Measurements from ENCODE around the gene MXD4. TPM values are rescaled to one million over a fixed set of nuclear protein-coding genes. Genes with fewer than 3 reads are reported as not detected.
"Not testable (repeated sequence)": the region's sequence is repeated elsewhere in the genome, so short reads cannot be mapped to it uniquely, and the experiment has no call there.

Gene MXD4
- total RNA-seq, 2 experiments from 2014 or later = 3.6 to 4.9 TPM

GRCh38 chr4:2280531-2281300, 18.8 kb upstream of the MXD4 start:
- H3K27me3 Mint-ChIP-seq = no peaks in the 10 kb centered on the region
- ChIA-PET CTCF (no interaction called here), POLR2A (no interaction called here)
- no peaks in the 10 kb centered on the region for H3K9me3 Mint-ChIP-seq
- no peak for DNase-seq
- no peaks in the 10 kb centered on the region for H3K36me3 Mint-ChIP-seq
- no peak overlapping the region for H3K4me3 Mint-ChIP-seq
- H3K4me1 Mint-ChIP-seq (ENCODE audit: low read depth) = peaks cover 31% of the 10 kb centered on the region
- H3K27ac Mint-ChIP-seq = peak overlapping the region; percentile 88
- intact Hi-C loops (cut with micrococcal nuclease) = loop anchor here (5.0 kb wide), 1 partner anchor 82 kb away; no protein-coding TSS in a partner anchor

GRCh38 chr4:2277956-2278355, 16.0 kb upstream of the MXD4 start:
- H3K27ac Mint-ChIP-seq = no peak overlapping the region
- ChIA-PET POLR2A (no interaction called here), CTCF (no interaction called here)
- H3K4me3 Mint-ChIP-seq = no peak overlapping the region
- no peak for DNase-seq
- peaks cover 24% of the 10 kb centered on the region for H3K4me1 Mint-ChIP-seq (ENCODE audit: low read depth)
- intact Hi-C loops (cut with micrococcal nuclease) = no loop called here
- no peaks in the 10 kb centered on the region for H3K9me3 Mint-ChIP-seq
- no peaks in the 10 kb centered on the region for H3K36me3 Mint-ChIP-seq
- no peaks in the 10 kb centered on the region for H3K27me3 Mint-ChIP-seq

- intact Hi-C loops (cut with micrococcal nuclease) = no loop called here
- Mint-ChIP-seq H3K27me3 (no peaks in the 10 kb centered on the region), H3K27ac (no peak overlapping the region), H3K4me1 (ENCODE audit: low read depth) (peaks cover 14% of the 10 kb centered on the region), H3K4me3 (no peak overlapping the region), H3K36me3 (no peaks in the 10 kb centered on the region), H3K9me3 (no peaks in the 10 kb centered on the region)
- no peak for DNase-seq
- ChIA-PET POLR2A (no interaction called here), CTCF (no interaction called here)
Measured at GRCh38 chr4:2276581-2277325, 14.8 kb upstream of the MXD4 start.

DNA sequence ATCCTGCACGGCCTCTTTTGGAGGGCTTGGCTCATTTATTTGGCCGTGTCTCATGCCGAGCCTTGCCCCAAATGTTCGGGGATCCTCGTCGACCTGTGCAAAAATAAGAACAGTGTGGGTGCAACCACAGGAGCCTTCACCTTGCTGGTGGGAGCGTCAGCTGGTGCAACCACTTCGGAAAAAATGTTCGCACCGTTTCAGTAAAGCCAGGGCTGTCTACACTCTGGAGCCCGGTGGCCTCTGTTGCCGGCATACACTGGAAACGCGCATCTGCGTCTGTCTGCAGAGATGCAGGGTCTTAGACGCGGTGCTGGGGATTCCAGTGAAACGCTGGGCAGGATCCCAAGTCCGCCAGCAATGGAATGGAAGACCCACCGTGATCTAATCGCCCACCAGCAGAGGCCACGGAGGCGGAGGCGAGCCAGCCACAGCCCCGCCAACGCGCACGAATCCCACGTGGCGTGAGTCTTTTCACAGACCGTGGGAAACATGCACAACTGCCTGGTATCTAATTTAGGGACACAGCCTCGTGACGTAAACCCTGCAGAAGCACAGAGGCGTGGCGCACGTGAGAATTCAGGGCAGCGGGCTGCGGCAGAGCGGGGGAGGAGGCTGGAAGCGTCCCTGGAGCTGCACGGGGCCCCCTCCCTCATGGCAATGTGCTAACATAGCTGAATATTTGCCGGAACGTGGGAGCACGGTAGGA, 13.8 kb upstream of the MXD4 start:
- CTCF ChIA-PET = no interaction called here
- Mint-ChIP-seq H3K27me3 (no peaks in the 10 kb centered on the region), H3K4me1 (ENCODE audit: low read depth) (peaks cover 3% of the 10 kb centered on the region), H3K27ac (no peak overlapping the region), H3K4me3 (no peak overlapping the region), H3K9me3 (no peaks in the 10 kb centered on the region), H3K36me3 (no peaks in the 10 kb centered on the region)
- intact Hi-C loops (cut with micrococcal nuclease) = no loop called here
- no peak for DNase-seq
- POLR2A ChIA-PET = no interaction called here

GRCh38 chr4:2275044-2275397, 13.1 kb upstream of the MXD4 start:
- H3K4me1 Mint-ChIP-seq (ENCODE audit: low read depth); DNase-seq; H3K36me3 Mint-ChIP-seq; H3K27ac Mint-ChIP-seq; H3K27me3 Mint-ChIP-seq; H3K4me3 Mint-ChIP-seq; H3K9me3 Mint-ChIP-seq; POLR2A ChIA-PET; intact Hi-C loops (cut with micrococcal nuclease); CTCF ChIA-PET: not testable (repeated sequence)

DNA sequence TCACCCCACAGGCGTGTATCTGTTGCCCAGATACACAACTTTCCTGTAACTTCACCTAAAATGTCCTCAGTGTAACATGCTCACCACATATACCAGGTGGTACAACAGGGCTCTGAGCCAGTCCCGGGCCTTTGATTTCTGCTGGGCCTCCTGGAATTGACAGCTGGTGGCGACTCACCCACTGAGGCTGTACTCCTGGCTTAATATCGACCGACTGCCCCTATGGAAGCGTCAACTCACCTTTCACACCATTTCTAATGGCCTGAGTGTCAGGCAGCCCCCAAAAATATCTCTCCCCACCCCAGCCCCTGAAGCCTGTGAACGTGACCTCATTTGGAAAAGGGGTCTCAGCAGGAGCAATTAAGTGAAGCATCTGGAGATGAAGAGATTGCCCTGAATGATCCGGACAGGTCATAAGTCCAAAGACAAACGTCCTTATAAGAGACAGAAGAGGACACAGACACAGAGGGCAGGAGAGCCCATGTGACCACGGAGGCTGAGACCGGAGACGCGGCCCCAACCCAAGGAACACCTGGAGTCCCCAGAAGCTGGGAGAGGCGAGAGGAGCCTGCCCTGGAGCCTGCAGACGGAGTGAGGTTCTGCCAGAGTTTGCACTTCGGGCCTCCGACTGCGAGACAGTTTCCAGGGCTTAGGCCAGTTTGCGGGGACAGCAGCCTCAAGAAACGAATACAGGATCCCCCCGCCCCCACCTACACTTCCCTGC, 12.6 kb upstream of the MXD4 start:
- Mint-ChIP-seq H3K4me3 (no peak overlapping the region), H3K36me3 (no peaks in the 10 kb centered on the region), H3K27ac (no peak overlapping the region), H3K4me1 (ENCODE audit: low read depth) (no peaks in the 10 kb centered on the region), H3K9me3 (no peaks in the 10 kb centered on the region), H3K27me3 (no peaks in the 10 kb centered on the region)
- DNase-seq = no peak
- intact Hi-C loops (cut with micrococcal nuclease) = no loop called here
- ChIA-PET CTCF (no interaction called here), POLR2A (no interaction called here)

GRCh38 chr4:2273657-2274319, 11.9 kb upstream of the MXD4 start:
- Mint-ChIP-seq H3K4me1 (ENCODE audit: low read depth) (no peaks in the 10 kb centered on the region), H3K4me3 (no peak overlapping the region), H3K27ac (no peak overlapping the region), H3K27me3 (no peaks in the 10 kb centered on the region), H3K9me3 (no peaks in the 10 kb centered on the region), H3K36me3 (no peaks in the 10 kb centered on the region)
- no peak for DNase-seq
- CTCF ChIA-PET = no interaction called here
- intact Hi-C loops (cut with micrococcal nuclease) = no loop called here
- POLR2A ChIA-PET = no interaction called here

DNA sequence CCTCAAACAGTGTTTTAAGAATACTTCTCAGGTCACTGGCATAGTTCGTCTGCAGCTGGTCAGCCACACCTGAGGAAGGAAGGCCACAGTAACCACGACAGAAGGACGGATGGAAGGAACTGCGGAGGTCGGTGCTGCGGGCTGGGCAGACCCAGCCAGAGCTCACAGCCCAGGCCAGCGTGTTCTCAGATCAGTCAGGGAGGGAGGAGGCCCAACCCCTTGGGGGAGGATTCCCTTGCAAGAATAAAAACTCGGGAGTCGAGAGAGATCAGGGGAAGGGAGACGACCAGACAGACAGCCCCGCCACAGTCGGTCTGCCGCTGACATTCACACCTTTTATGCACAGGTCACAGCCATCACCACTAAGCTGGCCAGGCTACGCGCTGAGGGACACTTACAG, 11.3 kb upstream of the MXD4 start:
- no peaks in the 10 kb centered on the region for H3K4me1 Mint-ChIP-seq (ENCODE audit: low read depth)
- intact Hi-C loops (cut with micrococcal nuclease) = no loop called here
- POLR2A ChIA-PET = no interaction called here
- H3K27ac Mint-ChIP-seq = no peak overlapping the region
- CTCF ChIA-PET = no interaction called here
- H3K27me3 Mint-ChIP-seq = no peaks in the 10 kb centered on the region
- H3K9me3 Mint-ChIP-seq = no peaks in the 10 kb centered on the region
- no peak overlapping the region for H3K4me3 Mint-ChIP-seq
- H3K36me3 Mint-ChIP-seq = no peaks in the 10 kb centered on the region
- no peak for DNase-seq

DNA sequence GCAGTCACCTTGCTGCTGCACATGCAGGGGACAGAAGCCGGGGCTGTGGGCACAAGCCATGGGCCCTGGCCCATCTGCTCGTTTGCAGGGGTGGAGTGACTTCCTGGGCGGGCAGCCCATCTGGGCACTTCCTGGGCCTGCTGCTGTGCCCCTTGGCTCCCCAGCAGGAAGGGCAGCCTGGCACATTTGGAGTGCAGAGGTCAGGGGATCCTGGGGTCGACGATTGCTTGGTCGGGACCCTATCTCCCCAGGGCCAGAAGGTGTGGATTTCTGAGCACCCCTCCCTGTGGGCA, 10.9 kb upstream of the MXD4 start:
- Mint-ChIP-seq H3K4me1 (ENCODE audit: low read depth) (no peaks in the 10 kb centered on the region), H3K4me3 (no peak overlapping the region), H3K27me3 (no peaks in the 10 kb centered on the region), H3K9me3 (no peaks in the 10 kb centered on the region), H3K36me3 (no peaks in the 10 kb centered on the region), H3K27ac (no peak overlapping the region)
- POLR2A ChIA-PET = no interaction called here
- CTCF ChIA-PET = no interaction called here
- no peak for DNase-seq
- intact Hi-C loops (cut with micrococcal nuclease) = no loop called here

- Mint-ChIP-seq H3K4me1 (ENCODE audit: low read depth) (no peaks in the 10 kb centered on the region), H3K36me3 (no peaks in the 10 kb centered on the region), H3K4me3 (no peak overlapping the region), H3K9me3 (no peaks in the 10 kb centered on the region), H3K27me3 (no peaks in the 10 kb centered on the region), H3K27ac (no peak overlapping the region)
- CTCF ChIA-PET = no interaction called here
- POLR2A ChIA-PET = no interaction called here
- DNase-seq = no peak
- intact Hi-C loops (cut with micrococcal nuclease) = no loop called here
Measured at GRCh38 chr4:2272026-2272827, 10.3 kb upstream of the MXD4 start.

- intact Hi-C loops (cut with micrococcal nuclease) = no loop called here
- DNase-seq = no peak
- H3K27ac Mint-ChIP-seq = no peak overlapping the region
- H3K4me1 Mint-ChIP-seq (ENCODE audit: low read depth) = no peaks in the 10 kb centered on the region
- no peaks in the 10 kb centered on the region for H3K27me3 Mint-ChIP-seq
- POLR2A ChIA-PET = no interaction called here
- H3K9me3 Mint-ChIP-seq = no peaks in the 10 kb centered on the region
- no peak overlapping the region for H3K4me3 Mint-ChIP-seq
- no peaks in the 10 kb centered on the region for H3K36me3 Mint-ChIP-seq
- CTCF ChIA-PET = no interaction called here
Measured at GRCh38 chr4:2271279-2272025, 9.5 kb upstream of the MXD4 start.
